ENCODE data around the gene AMIGO2.

The AMIGO2 gene

DNA sequence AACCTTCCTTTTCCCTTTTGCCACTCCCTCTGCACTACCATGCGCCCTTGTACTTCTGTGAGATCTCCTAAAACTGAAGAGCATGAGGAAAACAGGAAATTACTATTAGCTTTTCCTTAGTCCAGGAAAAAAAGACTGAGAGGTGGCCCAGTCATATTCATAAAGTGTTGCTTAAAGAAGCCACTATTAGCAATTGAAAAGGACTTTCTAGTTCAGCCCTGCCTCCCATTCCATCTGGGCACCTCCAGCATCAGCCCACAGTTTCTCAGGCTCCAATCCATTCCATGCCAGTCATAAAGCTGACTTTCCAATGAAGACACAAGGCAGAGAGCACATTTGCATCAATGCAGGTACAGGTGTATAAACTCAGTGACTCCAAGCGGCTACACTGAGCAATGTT, 19.9 kb upstream of the AMIGO2 start:
- DNase-seq (ENCODE audit: insufficient read length, low spot score), result no peak
- no peak for FAIRE-seq

DNA sequence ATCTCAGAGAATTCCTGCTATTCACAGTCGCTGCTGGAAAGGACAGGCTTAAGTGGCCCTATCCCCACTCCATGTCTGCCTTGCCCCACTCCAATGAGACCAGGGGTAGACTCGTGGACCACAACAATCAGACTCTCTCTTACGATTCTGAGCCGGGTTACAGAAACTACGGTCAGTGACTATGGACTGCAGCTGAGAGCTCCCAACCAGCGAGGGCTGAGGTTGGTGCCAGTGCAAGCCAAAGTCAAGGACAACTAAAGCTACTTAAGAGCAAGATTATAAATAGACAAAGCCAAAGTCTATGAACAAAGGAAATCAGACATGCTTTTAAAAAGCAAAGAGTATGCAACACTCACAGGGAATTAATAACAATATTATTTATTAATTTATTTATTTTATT, 18.3 kb upstream of the AMIGO2 start:
- FAIRE-seq (no peak), DNase-seq (ENCODE audit: insufficient read length, low spot score) (no peak)

DNA sequence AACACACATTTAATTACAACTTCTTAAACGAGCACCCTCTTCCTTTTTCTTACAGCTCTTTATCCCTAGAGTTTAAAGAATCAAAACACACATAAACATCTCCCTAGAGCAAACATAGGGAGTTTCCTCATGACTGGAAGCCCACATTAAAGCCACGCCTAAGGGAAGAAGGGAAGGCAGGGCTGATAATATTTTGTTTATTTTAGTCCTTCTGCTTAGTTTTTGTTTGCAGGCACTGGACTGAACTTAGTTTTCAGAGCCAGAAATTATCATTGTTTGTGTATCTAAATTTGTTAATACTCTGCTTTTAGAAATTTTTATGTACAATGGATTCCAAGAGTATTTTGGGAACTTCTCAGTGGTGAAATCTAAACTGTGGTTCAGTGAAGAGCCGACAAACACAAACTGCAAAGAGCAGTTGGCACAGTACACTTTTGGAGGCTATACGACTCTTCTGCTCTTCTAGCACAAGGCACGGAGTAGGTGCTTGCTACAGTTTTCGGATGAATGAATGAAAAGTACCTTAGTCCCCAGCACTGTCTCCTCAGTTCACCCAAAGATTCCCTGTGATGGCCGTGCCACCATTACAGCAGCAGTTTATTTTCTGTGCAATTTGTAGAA, 17.6 kb upstream of the AMIGO2 start:
- FAIRE-seq (no peak), DNase-seq (ENCODE audit: insufficient read length, low spot score) (no peak)

DNA sequence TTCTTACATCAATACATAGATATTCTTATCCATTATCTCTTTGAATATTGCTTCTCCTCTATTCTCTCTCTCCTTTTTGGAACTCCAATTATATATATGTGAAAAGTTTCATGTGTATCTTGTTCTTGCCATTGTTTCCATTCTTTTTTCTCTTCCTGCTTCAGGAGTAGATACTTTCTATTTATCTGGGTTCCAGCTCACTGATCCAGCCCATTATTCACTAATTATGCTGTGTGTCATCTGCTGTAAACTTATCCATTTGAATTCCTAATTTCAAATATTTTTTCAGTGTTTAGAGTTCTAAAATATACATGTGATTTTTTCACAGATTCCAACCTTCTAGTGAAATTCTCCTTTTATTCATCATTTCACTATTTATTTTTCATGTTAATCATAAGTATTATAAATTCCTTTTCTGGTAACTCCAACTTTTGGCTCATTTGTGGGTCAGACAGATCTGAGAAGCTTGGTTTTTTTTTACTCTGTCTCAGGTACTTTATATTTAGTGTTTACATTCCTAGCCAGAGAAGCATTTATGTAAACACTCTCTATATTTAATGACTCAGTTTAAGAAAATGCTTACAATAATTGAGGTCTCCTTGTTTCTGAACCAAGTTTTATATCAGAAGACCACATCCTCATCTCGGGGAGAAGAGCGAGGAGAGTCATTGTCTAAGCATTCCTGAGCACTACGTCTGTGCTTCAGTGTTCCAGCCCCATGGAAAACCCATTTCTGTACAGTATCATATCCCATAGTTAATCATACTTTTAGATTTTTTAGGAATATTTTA, 15.9 kb upstream of the AMIGO2 start:
- DNase-seq (ENCODE audit: insufficient read length, low spot score), result peak; percentile 51
- FAIRE-seq, result no peak

DNA sequence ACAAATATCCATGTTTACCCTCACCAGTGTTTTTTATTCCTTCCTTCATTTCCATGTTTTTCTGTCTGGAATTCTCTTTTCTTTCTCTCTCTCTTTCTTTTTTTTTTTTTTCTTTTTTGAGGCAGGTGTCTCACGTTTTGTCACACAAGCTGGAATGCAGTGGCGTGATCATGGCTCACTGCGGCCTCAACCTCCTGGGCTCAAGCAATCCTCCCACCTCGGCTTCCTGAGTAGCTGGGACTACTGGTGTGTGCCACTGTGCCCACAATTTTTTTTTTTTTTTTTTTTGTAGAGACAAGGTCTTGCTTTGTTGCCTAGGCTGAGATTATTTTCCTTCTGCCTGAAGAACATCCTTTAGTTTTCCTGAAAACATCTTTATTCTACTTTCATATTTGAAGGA, 15.0 kb upstream of the AMIGO2 start:
- FAIRE-seq (no peak), DNase-seq (ENCODE audit: insufficient read length, low spot score) (no peak)

DNA sequence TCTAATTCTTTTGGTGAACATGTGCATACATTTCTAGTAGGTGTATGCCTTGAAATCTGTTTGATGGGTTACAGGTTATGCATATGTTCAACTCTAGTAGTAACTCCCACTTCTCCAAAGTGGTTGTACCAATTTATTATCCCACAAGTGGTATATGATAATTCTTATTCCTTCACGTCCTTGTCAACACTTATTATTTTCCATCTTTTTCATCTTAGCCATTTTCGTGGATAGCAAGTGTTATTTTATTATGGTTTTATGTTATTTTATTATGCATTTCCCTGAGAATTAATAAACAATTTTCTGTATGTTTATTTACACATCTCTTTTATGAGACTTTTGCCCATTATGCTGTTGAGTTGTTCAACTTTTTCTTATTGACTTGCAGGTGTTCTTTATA, 11.2 kb upstream of the AMIGO2 start:
- FAIRE-seq (no peak), DNase-seq (ENCODE audit: insufficient read length, low spot score) (no peak)

DNA sequence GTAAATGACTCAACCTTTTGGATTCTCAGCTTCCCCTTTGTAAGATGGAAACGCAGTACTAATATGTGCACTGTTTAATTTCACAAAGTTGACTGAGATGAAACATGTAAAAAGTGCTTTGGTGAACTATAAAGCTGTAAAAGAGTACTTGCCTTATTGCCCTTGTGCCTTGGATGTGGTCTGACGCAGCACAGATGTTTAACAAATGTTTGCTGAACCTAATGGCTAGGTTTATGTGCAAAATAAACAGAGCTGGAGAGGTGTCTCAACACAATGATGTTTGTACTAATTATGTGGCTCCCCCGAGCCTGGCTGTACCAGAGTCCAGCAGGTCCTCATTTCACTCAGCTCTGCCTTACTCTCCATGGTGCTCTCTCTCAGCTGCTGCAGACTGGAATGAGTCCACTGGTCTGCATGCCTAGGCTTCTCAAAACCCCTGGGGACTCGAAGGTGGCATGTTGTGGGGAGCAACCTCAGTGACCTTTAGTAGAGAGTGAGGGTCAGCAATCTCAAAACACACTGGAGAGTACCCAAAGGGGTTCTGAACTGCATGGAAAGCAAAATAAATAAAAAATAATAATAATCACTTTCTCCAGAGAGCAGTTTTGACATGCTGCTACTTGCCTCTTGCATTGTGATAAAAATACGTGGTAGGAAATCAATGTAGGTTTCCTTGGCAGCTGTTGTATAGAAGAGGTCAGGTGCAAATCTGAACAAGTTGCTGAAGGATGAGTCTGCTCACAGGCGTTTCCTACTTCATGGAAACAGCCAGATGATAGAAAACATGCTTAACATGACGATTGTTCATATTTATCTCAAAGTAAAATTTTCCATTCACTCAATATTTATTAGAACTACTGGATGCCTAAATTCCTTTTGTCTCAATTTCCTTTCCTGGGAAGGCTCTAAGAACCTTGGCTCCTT, 8.5 kb upstream of the AMIGO2 start:
- DNase-seq (ENCODE audit: insufficient read length, low spot score) (no peak), FAIRE-seq (no peak)

DNA sequence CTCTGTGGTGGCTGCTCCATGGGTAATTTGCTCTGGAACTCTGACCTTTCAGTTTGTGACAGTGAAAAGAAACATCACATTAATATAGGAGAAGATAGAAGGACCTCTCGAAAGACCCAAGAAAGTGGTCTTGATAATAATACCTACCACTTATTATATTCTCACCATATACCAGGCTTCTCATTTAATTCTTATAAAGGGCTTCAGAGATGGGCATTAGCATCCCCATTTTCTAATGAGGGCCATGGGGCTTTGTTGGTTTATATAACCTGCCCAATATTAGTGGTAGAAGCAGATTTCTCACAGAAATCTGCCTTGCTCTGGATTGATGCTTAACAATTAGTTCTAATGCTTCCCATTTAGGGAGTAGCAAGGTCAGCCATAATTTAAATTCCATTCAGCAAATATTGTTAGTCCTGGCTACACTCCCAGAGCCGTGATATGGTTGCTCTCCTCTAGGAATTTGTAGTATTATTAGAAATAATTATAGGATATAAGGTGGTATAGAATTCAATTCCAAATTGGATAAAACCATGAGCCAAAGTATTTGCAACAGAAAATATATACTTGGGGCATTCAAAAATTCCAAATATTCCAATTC, 7.4 kb upstream of the AMIGO2 start:
- FAIRE-seq, result no peak
- DNase-seq (ENCODE audit: insufficient read length, low spot score), result no peak

DNA sequence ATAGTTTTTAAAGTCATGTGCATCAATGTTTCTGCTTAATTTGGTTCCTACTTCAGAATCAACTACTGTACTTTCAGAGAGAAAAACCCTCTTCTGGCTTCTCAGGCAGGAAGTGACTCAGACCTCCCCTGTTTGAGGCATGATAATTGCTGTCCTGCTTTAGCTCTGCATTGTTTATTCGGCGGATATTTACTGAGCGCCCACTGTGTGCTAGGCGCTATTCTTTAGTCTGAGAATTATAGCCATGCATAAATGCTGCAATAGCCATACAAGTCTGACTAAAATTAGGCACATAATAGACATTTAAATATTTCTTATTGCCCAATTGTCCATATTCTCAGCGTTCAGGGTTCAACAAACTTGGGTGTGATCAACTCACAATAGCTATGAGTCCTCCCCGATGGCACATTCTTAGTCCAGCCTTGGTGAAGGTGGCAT, 6.1 kb upstream of the AMIGO2 start:
- FAIRE-seq (no peak), DNase-seq (ENCODE audit: insufficient read length, low spot score) (no peak)

DNA sequence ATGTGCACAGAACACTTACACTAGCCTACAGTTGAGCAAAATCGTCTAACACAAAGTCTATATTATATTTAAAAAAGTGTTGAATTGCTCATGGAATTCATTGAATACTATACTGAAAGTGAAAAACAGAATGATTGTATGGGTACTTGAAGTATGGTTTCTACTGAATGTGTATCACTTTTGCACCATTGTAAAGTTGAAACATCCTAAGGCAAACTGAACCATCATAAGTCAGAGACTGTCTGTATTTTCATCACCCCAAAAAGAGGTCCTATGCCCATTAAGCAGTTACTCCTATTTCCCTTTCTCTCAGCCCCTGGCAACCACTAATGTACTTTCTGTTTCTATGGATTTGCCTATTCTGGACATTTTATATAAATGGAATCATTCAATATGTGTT, 4.4 kb upstream of the AMIGO2 start:
- FAIRE-seq (no peak), DNase-seq (ENCODE audit: insufficient read length, low spot score) (no peak)

DNA sequence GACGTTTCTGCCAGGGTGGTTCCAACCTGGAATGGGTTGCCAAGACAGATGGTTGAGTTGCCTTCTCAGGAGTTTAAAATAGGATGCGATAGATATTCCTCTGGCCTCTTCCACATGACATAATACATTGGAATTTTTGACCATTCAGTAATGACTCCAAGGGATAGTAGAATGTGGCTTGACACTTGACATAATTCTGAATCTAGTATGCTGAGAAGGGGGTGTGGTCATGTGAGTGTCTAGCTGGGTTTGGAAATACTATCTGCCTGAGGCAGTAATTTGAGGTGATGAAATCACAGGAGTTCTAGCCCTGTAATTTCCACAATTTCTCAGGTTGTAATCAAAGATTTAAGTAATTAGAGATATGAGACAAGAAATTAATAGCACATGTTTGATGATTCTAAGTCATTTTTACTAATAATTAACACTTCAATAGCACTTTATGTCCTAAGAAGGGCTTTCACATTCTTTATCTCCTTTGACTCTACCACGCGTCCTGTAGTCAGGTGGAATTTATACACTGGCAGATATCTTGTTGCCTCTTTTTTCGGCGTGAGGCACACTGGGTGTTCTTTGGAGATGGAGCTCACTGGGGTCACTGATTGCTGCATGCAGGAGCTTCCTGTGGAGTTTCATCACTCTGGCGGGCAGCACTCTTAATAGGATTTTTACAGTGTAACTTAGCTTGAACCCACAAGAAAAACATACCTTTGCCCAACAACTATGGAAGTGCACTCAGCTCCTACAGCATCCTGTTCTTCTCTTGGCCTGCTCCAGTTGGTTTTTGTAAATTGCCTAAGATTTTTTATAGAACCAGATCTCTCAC, 3.2 kb upstream of the AMIGO2 start:
- FAIRE-seq, result peak; percentile 74
- peak; percentile 76 for DNase-seq (ENCODE audit: insufficient read length, low spot score)

DNA sequence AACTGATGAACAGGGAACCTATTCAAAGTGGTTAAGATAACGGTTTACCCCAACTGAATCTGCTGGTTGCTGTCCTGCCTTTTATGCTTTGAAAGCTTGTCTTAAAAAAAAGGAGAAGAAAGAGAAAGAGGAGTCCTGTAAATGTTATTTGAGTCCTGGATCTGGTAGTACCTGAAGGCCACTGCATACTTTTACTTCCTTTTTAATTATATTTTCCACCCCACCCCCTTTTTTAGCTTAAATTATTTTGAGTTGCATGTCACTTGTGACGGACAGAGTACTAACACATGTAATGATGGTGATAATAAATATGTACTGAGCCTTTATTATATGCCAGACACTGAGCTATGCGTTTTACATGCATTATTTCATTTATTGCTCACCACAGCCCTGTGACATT, 2.5 kb upstream of the AMIGO2 start:
- DNase-seq (ENCODE audit: insufficient read length, low spot score), result no peak
- FAIRE-seq, result no peak

DNA sequence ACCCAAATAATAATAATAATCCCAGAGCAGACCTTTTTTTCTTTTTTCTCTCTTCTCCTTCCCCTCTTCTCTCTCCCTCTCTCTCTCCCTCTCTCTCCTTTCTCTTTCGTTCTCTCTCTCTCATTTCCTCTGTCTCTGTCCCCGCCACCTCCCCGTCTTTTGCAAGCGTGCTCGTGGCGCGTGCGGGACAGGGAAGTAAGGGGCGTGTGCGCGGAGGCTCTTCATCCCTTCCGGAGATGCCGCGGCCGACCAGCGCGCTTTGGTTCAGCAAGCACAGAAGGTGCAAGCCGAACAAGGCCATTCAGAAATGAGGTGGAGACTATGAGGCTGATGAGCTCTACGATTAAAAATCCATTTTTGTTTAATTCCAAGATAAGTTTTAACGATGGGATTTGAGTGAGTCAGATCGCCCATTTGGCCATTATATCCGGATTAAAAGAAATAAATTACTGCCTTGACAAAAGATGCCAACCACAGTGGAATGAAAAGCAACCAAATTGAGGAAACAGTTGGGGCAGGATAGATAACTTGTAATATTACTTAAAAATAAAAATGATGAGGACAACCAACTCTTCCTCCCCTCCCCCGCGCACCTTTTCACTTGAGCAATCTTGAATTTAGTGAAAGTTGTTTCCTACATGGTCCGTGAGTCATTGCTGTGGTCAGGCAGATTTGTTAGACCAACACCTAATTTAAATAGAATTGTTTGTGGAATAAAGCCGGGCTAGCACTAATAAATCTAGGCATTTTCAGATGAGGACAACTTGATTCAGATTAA, 1.2 kb upstream of the AMIGO2 start:
- no peak for DNase-seq (ENCODE audit: insufficient read length, low spot score)
- no peak for FAIRE-seq

DNA sequence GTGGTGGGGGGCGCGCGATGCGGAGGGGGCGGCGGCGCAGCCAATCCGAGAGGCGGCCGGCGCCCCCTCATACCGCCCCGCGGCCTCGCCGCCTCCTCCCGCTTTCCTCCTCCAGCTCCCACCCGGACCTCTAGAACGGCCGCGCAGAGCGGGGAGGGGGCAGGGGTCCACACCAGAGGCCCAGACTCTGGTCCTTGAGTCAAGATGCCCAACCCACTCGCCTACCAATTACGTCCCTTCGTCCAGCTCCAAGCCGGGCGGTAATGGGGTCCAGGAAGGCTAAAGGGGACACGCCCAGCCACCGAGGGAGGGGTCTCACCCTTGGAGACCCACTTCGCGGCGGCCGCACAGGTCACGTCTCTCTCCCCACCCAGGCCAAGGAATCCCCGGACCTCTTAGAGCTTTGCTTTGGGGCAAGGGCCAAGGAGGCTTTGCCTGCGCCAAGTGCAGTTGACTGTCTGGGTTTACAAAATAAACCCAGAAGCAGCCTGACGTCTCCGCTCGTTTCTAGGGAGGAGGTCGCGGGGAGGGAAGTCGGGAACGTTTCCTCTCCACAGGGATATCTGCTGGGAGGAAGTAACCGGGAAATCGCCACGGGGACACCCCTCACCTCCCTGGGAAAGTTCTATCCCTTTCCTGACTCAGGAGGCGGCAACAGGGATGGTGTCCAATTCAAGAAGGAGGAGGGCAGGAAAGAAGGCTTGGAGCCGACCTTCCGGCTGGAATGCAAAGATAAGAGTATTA, 394 bp upstream of the AMIGO2 start:
- no peak for FAIRE-seq
- no peak for DNase-seq (ENCODE audit: insufficient read length, low spot score)

DNA sequence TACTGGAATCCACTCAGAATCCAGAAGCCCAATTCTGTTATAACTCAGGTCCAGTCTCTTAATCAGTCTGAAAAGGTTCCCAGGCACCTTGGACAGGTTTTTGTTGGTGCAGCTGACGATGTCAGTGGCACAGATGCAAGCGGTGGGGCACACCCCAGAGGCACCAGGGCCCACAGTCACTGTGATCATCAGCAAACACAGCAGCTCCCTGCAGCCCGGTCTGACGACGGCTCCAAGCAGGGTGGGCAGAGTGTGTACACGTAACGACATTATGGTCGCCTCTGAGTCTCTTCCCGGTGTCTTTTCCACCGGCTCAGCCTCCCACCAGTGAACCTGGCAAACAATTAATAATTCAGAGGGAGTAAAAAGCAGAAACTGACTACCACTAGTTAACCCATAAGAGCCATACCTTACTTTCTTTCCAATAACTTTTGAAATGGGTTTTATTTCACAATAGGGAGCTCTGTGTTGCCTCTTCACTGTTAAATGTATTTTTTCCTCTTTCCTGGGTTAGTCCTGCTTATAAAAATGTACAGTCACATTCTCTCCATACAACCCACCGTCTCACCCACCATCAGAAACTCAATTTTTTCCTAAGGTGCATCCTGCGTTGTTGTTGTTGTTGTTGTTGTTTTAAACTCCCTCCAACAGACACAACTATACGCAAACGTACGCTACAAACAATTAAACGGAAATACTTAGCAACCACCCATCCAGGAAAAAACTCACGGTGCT, 859 bp downstream of the AMIGO2 start:
- DNase-seq (ENCODE audit: insufficient read length, low spot score), result no peak
- no peak for FAIRE-seq

DNA sequence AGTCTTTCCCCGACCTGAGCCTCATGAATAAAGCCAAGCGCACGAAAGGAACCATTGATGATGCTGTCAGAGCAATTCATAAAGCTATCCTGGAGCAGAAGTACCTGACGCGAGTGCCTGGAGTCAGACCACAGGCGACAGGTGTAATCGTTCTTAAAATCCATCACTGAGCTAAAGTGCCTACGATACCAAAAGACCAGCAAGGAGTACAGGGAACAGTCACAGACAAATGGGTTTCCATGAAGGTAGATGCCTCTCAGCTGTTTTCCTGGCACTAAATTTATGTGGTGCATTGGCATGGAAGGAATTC, 1.7 kb downstream of the AMIGO2 start:
- FAIRE-seq (no peak), DNase-seq (ENCODE audit: insufficient read length, low spot score) (no peak)

DNA sequence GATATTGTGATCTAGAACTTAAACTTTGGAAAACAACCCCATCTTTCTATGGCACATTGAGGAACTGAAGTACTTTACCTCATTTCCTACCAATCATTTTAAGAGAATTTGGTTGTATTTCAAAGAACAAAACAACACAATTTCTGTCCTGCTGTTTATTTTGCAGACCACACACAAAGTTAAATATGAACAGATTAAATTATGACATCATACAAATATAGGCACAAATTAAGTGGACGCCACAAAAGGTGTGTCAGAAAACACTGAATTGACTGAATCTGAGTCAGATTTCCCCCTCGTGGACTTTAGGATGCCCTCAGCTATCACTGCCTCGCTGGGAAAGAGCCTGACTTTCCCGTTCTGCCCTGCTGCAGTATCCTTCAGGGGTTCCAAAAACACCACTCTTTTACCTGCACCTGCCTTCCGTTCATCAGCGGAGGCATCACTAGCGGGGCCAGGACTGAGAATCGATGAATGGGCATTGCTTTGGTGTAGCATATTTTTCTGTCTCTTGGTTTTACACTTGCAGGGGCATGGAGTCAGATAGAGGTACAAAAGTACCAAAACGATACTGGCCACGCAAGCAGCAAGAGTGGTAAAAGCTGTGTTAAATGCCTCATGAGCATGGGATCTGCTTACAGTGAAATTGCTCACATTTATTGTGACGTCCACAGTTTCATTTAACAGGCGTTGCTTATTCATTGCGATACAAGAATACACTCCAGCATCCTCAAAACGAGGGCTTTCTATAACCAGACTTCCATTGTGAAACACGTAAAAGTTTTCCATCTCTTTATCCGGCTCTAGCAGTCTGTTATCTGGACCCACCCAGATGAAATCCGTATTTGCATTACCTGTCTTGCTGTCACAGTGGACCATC, 2.3 kb downstream of the AMIGO2 start:
- DNase-seq (ENCODE audit: insufficient read length, low spot score), result no peak
- no peak for FAIRE-seq

Measured in HTR-8/SVneo (cell line).